Adrenal gland (tissue), 12 donors: ENCODE data around the gene LRRC4C. TPM values are rescaled to one million over a fixed set of nuclear protein-coding genes. Genes with fewer than 3 reads are reported as not detected.

Experiments used
- DNase-seq, 7 donors: peaks; one replicate each; pipeline ENCODE4 v3.0.0-alpha.2; 2019 to 2020
- H3K27ac ChIP-seq, 5 donors: fragments of 200-600 bp; sonication (generic) in 4 of 5; 1 replicate in 3 of 5; 2 replicates in 2 of 5; pipeline versions ENCODE4 v1.5.1 to v1.8.0; 2016 to 2020; ENCODE audit warnings: mild to moderate bottlenecking in 1 of 5
- H3K27me3 ChIP-seq: fragments of 200-600 bp; 2 replicates; pipeline ENCODE4 v1.8.0; 2021
- H3K36me3 ChIP-seq, 2 donors: fragments of 200-600 bp; replicated peaks in 1 of 2; 1 replicate in 1 of 2; 2 replicates in 1 of 2; pipeline versions ENCODE4 v1.5.1 to v1.8.0; 2018 to 2022
- H3K4me1 ChIP-seq, 2 donors: fragments of 200-600 bp; replicated peaks in 1 of 2; 1 replicate in 1 of 2; 2 replicates in 1 of 2; pipeline versions ENCODE4 v1.5.1 to v1.8.0; 2018 to 2021
- H3K4me3 ChIP-seq, 4 donors: fragments of 200-600 bp; sonication (generic) in 3 of 4; one replicate each; pipeline ENCODE4 v1.5.1; 2016 to 2018
- H3K9me3 ChIP-seq, 3 donors: fragments of 200-600 bp; sonication (generic) in 1 of 3; replicated peaks in 1 of 3; 1 replicate in 2 of 3; 2 replicates in 1 of 3; pipeline versions ENCODE4 v1.5.1 to v1.8.0; 2016 to 2021
- CTCF ChIP-seq, 6 experiments: fragments of 450-650 bp in 4 of 6; fragments of 200-600 bp in 2 of 6; sonication (generic) in 1 of 6; IDR thresholded peaks; 1 replicate in 5 of 6; 2 replicates in 1 of 6; pipeline versions ENCODE4 v1.5.1 to v1.8.0; 2016 to 2021; ENCODE audit warnings: antibody characterized with exemption in 6 of 6, mild to moderate bottlenecking in 2 of 6, moderate library complexity in 1 of 6
- POLR2A ChIP-seq, 2 donors: fragments of 450-650 bp; IDR thresholded peaks; one replicate each; pipeline ENCODE4 v1.6.1; 2017; ENCODE audit warnings: antibody characterized with exemption in 2 of 2, mild to moderate bottlenecking in 2 of 2, moderate library complexity in 1 of 2
- WGBS, 4 donors: extraction: QIAGEN DNeasy Blood & Tissue Kit in 2 of 4; methylation state at CpG; one replicate each; pipeline versions ENCODE4 v1.1.5 to v1.1.7; 2013 to 2017; 5-methylcytosine and 5-hydroxymethylcytosine counted together
- intact Hi-C, 2 donors: fragments of 100-400 bp; cut with DNase I; formaldehyde crosslinking; loops; one replicate each; pipeline versions ENCODE4 v1.14.1 to v1.15.0; 2022 to 2023
- polyA plus RNA-seq, 3 donors: library from polyadenylated mRNA; stranded (reverse); fragments of 200-250 nt in 2 of 3; fragments of 350-450 nt in 1 of 3; fragmentation: Illumina TruSeq in 1 of 3; extraction: RNeasy Lipid Tissue Mini Kit (QIAGEN cat#74804) in 1 of 3; gene quantifications; one replicate each; pipeline ENCODE4 v1.2.3, GENCODE V29; 2013 to 2014
- total RNA-seq, 9 donors: library from RNA; depleted of rRNA in 4 of 9; stranded (reverse); fragments of >200 nt in 4 of 9; fragments of 120-200 nt in 1 of 9; fragmentation: NEBNext Ultra II Directional in 1 of 9; extraction: Animal tissue kit (Norgen Biotek cat#: 25700) in 1 of 9; gene quantifications; one replicate each; pipeline versions ENCODE4 v1.1.0 to v1.2.4, GENCODE V29; 2013 to 2023
- donor health status: healthy with polysubstance abuse.
- donor health status: Bipolar disorder and iron deficiency.
- donor health status: DM: yes; HTN: yes; CAD: no.
- donor health status: DM: no; HTN: no; CAD: no.
- donor health status: DM: no; HTN: no; CAD: no.
- donor health status: DM: yes; HTN: yes; CAD: no.

LRRC4C gene
- total and polyA plus RNA-seq, 12 donors = 1.0 to 10.6 (median 5.5) TPM

- no peaks in the 10 kb centered on the region for H3K27me3 ChIP-seq
- no peaks in the 10 kb centered on the region for H3K9me3 ChIP-seq
- WGBS, 4 donors = 77 to 81% (median 79%) methylated on average over 7 of the region's 7 CpGs
- intact Hi-C loops = no loop called here
- H3K36me3 ChIP-seq = no peaks in the 10 kb centered on the region
- DNase-seq = no peak
- no peak overlapping the region for H3K4me3 ChIP-seq
- TF ChIP-seq CTCF (IDR thresholded peaks at IDR 0.05) (no peak), POLR2A (IDR thresholded peaks at IDR 0.05) (no peak)
- no peak overlapping the region for H3K27ac ChIP-seq
- no peaks in the 10 kb centered on the region for H3K4me1 ChIP-seq
Measured at GRCh38 chr11:41334007-41334933, 125.2 kb downstream of the LRRC4C start.

- TF ChIP-seq POLR2A (IDR thresholded peaks at IDR 0.05) = no peak
- no peak for TF ChIP-seq CTCF (IDR thresholded peaks at IDR 0.05)
- DNase-seq = no peak
- Histone ChIP-seq H3K4me1 (no peaks in the 10 kb centered on the region), H3K36me3 (no peaks in the 10 kb centered on the region), H3K9me3 (no peaks in the 10 kb centered on the region), H3K27ac (no peak overlapping the region), H3K4me3 (no peak overlapping the region), H3K27me3 (no peaks in the 10 kb centered on the region)
- intact Hi-C loops = no loop called here
- WGBS, 4 donors = 82 to 97% (median 87%) methylated on average over 1 of the region's 1 CpG
Measured at GRCh38 chr11:41333357-41333756, 126.1 kb downstream of the LRRC4C start.

DNA sequence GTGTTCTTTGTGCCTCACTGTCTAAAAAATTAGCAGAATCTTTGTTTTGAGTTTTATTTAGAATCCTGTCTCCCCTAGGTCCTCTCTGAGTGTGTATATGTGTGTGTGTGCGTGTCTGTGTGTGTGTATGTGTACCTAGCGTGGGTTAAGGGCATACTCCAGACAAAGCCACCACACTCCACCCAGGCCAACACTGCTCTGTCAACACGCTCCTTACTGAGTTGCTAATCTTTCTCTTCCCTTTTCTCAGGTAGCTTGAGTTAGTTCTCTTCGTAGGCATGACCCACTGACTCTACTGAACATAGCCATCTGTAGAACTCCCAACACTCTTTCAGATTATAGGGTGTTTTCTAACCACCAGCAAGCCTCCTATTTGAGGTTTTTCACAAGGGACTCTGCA lies 131.1 kb downstream of the LRRC4C start:
- WGBS, 4 donors = 85 to 93% (median 91%) methylated on average over 4 of the region's 4 CpGs
- no peaks in the 10 kb centered on the region for H3K9me3 ChIP-seq
- intact Hi-C loops = no loop called here
- no peak overlapping the region for H3K27ac ChIP-seq
- H3K4me3 ChIP-seq = no peak overlapping the region
- DNase-seq = no peak
- H3K36me3 ChIP-seq = no peaks in the 10 kb centered on the region
- no peaks in the 10 kb centered on the region for H3K4me1 ChIP-seq
- H3K27me3 ChIP-seq = no peaks in the 10 kb centered on the region
- TF ChIP-seq POLR2A (IDR thresholded peaks at IDR 0.05) = no peak

GRCh38 chr11:41323446-41323845 lies 136.0 kb downstream of the LRRC4C start:
- Histone ChIP-seq H3K36me3 (no peaks in the 10 kb centered on the region), H3K27ac (no peak overlapping the region), H3K4me3 (no peak overlapping the region), H3K27me3 (no peaks in the 10 kb centered on the region), H3K4me1 (no peaks in the 10 kb centered on the region), H3K9me3 (no peaks in the 10 kb centered on the region)
- no peak for DNase-seq
- intact Hi-C loops = no loop called here
- WGBS, 4 donors = 87 to 95% (median 93%) methylated on average over 3 of the region's 3 CpGs
- TF ChIP-seq CTCF (IDR thresholded peaks at IDR 0.05) (no peak), POLR2A (IDR thresholded peaks at IDR 0.05) (no peak)

DNA sequence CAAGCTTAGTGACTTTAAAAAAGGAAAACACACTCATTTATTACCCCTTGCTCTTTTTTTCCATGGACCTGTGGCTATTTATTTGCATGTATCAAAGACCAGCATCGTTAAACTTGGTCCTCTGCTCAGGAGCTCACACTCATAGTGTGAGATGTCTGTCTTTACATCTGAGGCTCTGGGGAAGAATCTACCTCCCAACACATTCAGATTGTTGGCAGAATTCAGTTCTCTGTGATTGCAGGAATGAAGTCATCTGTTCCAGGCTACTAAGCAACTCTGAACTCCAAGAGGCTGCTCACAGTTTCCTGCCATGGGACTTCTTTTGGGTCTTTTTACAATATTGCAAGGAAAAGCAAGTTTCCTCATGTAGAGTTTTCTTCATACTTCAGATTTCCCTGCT lies 138.8 kb downstream of the LRRC4C start:
- intact Hi-C loops = no loop called here
- no peak for DNase-seq
- 72 to 86% (median 79%) methylated on average over 1 of the region's 1 CpG for WGBS, 4 donors
- Histone ChIP-seq H3K36me3 (no peaks in the 10 kb centered on the region), H3K4me1 (no peaks in the 10 kb centered on the region), H3K4me3 (no peak overlapping the region), H3K9me3 (no peaks in the 10 kb centered on the region), H3K27me3 (no peaks in the 10 kb centered on the region), H3K27ac (no peak overlapping the region)
- TF ChIP-seq CTCF (IDR thresholded peaks at IDR 0.05) (no peak), POLR2A (IDR thresholded peaks at IDR 0.05) (no peak)
